HG03342 (cell line): ENCODE measurements around the gene SPRED3.
"Not testable (repeated sequence)": the region's sequence is repeated elsewhere in the genome, so short reads cannot be mapped to it uniquely, and the experiment has no call there.

ENCODE experiments used
- ATAC-seq: cut with Tn5 transposase; IDR thresholded peaks from one replicate; pipeline ENCODE4 v1.9.1; 2021; ENCODE audit warnings: mild to moderate bottlenecking, moderate library complexity; ENCODE audit not compliant: unreplicated experiment

SPRED3 gene

DNA sequence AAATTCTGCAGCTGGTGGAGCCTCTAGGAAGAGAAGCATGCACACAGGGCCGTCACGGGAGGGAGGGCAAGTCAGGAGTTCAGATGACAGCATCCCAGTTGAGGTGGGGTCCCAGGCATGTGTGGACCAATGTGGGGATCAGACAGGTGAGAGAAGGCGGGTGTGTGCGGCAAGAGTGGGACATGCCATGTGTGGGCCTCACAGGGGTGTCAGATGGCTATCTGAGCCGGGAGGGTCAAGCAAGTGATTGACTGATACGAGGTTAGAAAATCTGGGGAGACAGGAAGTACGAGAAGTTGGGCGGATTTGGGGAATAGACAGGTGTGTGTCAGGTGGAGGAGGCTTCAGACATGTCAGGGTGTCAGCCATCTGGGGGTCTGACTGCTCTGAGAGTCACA lies 28.6 kb downstream of the SPRED3 start:
- no peak for ATAC-seq

DNA sequence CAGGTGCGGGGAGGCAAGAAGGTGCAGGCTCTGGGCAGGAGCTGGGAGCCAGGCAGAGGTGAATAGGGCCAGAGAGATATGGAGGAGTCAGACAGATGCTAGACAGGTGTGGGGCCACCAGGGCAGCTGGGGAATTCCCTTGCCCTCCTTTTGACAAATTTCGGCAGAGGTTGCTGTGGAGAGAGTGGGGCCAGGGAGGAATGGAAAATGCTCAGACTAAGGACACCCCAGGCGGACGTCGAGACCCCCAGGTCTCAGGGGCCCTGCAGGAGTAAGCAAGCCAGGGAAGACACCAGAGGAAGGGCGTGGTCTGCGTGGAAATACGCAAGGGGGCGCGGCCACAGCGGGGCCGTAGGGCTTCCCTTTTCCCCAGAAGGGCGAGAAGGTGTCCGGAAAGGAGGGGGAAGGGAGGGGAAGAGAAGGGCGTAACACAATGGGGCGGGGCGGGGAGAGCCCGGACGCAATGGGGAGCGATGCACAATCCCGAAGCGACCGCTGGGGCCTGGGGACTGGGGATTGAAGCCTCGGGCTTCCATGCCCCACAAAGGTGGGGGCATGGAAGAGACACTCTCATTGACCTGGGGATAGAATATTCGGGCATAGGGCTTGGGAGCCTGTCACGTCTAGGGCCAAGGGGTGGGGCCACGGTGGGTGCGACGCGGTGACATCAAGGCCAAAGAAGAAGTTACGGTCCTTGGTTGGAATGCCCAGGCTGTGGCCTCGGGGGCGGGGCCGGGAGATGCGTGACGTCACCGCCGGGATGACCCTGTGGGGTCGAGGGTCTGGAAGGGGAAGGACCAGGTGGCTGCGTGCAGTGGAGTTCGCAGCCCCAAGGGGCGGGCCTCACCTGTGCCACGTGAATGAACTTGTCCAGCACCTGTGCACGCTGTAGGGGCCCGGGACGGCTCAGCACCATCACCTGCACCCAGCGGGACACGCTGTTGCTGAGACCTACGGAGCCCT lies 29.3 kb downstream of the SPRED3 start:
- ATAC-seq: no peak

DNA sequence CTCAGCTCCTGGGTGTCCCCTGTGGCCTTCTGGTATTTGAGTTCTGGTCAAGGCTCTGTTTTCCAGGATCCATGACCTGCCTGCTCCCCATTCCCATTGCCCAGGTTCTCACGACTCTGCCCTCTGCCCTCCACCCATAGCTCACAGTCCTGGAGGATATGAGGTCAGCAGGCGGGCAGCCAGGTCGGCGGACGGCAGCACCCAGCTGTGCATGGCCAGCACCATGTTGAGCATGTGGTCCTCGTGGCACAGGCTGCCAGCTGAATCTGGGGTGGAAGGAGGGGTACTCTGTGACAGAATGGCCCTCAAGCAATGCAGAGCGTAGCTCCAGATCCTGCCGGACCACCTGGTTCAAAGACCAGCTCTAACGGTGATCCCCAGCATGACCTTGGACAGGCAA lies 32.4 kb downstream of the SPRED3 start:
- no peak for ATAC-seq

DNA sequence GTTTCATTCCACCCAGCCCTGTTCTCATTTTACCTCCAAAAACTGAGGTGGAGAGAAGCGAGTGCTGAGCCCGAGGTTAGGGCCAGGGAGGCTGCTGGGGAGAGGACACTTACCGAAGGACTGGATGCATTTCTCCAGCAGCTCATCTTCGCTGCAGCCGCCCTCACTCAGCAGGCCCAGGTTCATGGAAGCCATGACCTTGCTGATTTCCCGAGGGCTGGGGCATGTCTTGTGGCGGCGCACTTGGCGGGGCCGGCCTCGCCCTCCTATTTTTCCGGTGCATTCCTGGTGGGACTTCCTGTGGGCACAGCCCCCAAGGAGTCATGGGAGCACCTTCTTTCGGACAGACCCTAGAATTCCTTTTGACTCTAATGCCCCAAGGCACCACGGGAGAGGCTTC lies 33.4 kb downstream of the SPRED3 start:
- no peak for ATAC-seq

DNA sequence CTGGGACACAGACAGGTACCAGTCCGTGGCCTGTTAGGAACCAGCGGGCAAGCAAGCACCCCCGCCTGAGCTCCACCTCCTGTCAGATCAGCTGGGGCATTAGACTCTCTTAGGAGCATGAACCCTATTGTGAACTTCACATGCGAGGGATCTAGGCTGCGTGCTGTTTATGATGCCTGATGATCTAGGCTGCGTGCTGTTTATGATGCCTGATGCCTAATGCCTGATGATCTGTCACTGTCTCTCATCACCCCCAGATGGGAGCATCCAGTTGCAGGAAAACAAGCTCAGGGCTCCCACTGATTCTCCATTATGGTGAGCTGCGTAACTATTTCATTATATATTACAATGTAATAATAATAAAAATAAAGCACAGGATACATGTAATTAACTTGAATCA lies 33.9 kb downstream of the SPRED3 start:
- no peak for ATAC-seq

DNA sequence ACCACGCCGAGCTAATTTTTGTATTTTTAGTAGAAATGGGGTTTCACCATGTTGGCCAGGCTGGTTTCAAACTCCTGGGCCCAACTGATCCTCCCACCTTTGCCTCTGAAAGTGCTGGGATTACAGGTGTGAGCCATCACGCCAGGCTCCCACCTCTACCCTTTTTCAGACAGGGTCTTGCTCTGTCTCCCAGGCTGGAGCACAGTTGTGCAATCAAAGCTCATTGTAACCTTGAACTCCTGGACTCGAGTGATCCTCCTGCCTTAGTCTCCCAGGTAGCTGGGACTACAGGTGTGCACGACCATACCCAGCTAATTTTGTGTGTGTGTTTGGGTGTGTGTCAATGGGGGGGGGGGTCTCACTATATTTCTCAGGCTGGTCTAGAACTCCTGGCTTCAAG lies 35.8 kb downstream of the SPRED3 start:
- no peak for ATAC-seq

DNA sequence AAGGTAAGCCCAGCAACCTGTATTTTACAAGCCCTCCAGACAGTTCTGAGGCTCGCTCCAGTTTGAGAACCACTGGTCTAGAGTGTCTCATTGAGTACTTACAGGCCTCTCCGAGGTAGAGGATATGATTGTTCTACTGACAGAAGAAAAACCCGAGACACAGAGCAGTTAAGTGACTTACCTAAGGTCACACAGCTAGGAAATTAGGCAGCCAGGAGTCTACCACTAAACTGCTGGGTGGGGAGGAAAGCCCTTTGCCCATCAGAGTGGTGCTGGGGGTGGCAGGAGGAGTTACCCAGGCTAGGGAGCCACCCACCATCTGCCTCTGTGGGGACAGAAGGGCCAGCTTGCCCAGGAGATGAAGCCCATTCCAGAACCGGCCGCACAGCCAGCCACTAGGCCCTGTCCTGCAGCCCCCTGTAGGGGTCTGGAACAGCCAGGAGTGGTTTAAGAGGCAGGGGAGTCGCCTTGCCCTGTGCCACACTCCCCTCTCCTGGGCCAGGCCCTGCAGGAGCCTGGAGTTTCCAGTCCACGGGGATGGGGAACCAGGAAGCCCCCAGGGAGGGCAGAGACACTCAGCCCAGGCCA lies 36.8 kb downstream of the SPRED3 start:
- no peak for ATAC-seq

DNA sequence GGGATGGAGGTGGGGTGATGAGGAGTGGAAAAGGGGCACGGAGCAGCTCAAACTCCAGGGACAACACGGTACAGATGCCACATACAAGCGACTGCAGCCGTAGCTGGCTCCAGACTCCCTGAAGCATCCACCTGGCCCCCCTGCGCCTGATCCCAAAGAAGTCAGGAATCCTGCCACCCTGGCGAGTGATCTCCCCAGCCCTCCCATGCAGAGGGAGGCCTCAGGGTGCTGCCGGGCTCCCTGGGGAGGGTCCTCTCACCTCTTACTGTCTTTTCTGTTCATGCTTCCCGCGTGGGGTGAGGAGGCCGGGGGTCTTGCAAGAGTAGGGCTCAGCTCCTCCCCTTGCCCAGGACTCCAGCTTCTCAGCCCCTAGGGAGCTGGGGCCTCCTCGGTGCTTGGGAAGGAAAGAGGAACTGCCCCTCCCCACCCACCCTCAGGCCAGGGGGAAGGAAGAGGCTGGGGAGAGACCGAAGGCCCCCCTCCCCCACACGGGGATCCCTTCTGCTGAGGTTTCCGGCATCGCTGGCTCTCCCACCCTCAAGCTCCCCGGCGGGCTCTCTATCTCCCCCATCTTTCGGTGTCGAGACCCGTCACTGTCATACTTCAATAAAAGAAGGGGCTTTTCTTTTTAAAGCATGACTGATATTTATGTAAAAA lies 37.4 kb downstream of the SPRED3 start, which contains the start of gene RASGRP4:
RASGRP4 (minus strand) TSS at position 410 of the 657 bp plus-strand sequence; CDS start at position 282, 128 bp downstream.
- no peak for ATAC-seq

DNA sequence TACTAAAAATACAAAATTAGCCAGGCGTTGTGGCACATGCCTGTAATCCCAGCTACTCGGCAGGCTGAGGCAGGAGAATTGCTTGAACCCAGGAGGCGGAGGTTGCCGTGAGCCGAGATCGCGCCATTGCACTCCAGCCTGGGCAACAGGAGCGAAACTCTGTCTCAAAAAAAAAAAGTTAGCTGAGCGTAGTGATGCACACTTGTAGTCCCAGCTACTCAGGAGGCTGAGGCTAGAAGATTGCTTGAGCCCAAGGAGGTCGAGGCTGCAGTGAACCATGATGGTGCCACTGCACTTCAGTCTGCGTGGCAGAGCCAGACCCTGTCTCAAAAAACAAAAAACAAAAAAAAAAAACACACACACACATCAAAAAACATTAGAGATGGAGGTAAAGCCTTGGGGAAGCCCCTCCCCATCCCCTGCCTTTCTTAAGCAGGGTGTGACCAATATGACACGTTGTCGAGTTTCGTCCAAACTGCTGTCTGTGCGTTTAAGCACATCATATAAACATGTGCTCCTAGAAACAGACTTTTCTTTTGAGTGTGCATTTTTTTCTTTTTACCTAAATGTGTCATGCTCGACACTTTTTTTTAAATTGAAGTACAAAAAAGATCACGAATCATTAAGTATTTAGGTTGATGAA lies 38.7 kb downstream of the SPRED3 start:
- not testable (repeated sequence) for ATAC-seq

DNA sequence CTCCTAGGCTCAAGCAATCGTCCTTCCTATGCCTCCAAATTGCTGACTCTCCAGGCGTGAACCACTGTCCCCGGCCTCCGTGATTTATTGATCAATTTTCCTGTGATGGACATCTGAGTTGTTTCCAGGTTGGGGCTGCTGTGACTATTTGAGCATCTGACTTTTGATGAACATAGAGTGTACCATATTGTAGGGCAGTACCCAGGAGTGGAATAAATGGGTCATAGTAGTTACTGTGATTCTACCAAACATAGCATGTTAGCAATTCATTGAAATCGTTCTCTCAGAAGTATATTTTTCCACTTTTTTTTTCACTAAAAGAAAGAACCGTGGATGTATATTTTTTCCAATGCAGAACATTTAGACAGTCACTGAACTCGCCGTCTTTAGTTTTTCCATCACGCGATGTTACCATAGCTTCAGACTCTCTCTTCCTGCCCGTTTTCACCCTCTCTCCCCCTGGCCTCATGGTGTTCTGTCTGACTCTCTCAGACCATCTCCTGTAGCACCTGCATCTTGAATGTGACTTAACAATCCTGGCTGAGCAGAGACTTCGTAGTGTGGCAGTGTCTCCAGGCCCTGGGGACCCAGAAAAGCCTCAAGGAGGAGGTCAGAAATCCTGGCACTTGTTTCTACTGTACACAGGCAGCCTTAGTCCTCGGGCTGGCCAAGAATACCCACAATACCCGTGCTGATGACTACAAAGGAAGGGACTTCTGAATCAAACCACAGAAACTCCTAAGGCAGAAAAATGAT lies 40.7 kb downstream of the SPRED3 start:
- no peak for ATAC-seq

DNA sequence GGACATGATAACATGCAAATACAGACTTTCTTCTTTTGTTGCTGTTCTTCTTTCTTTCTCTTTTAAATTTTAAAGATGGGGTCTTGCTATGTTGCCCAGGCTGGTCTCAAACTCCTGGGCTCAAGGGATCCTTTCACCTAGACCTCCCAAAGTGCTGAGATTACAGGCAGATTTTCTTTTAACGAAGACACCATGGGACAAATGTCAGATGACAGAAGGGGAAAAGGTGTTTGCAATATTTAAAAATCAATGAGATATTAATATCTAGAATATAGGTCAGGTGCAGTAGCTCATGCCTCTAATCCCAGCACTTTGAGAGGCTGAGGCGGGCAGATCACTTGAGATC lies 41.3 kb downstream of the SPRED3 start:
- ATAC-seq: no peak

DNA sequence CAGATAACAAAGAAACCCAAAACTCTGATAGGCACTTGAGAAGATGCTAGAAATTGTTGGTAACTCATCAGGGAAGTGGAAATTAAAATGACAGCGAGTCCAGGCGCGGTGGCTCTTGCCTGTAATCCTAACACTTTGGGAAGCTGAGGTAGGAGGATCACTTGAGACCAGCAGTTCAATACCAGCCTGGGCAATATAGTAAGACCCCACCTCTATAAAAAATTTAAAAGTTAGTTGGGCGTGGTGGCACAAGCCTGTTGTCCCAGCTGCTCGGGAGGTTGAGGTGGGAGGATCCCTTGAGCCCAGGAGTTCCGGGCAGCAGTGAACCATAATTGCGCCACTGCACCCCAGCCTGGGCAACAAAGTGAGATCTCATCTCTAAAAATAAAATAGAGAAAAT lies 42.4 kb downstream of the SPRED3 start:
- ATAC-seq: no peak

DNA sequence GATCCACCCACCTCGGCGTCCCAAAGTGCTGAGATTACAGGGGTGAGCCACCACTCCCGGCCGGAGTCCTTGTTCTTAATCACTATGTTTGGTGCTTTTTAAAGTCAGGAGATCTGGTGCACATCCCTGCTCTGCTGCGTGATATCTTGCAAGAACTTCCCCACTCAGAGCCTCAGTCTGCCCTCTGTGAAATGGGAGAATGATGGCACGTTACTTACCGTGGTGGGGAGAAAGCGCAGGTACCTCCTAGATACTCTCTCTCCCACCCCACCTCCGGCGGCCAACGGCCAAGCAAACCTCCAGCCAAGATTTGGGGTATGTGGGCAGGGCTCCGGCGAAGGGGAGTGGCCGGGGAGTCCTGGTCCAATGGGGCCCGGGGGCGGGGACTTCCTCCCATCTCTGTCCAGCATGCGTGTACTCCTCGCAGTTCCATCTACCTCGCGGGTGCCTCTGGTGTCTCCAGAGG lies 44.8 kb downstream of the SPRED3 start, which contains the start of gene RYR1:
RYR1 (plus strand) TSS at position 424 of the 466 bp plus-strand sequence. CDS start 139 bp downstream, outside the sequence.
- ATAC-seq: no peak

DNA sequence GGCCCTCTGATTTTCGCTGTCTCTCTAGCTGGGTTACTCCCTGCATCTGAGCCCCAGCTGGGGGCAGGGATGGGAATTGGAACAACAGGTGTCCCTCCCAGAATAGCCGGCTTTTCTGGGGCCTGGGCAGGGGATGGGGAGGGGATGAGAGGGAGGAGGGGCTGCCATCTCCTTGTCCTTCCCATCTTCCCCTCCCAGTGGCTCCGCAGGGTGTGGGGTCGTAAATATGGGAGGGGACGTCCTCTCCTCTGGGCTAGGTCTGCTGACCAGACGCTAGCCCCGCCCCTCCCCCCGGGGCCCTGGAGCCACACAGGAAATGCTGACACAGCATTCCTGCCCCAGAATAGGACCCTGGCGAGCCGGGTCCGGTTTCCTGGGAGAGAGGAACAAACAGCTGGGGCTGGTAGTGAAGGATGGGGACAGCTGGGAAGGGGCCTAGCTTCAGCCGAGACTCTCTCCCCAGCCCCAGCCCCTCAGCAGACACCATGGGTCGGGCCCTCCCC lies 46.1 kb downstream of the SPRED3 start:
- ATAC-seq: no peak

DNA sequence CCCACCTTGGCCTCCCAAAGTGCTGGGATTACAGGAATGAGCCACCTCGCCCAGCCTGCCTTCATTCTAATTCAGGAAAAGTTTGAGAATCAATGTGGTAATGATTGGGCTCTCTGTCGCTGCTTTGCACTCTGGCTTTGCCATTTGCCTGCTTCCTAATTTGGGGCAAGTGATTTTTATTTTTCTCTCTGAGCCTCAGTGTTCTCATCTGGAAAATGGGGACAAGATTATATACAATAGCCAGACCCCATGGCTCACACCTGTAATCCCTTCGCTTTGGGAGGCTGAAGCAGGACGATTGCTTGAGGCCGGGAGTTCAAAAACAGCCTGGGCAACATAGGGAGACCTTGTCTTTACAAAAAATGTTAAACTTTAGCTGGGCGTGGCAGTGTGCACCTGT lies 48.8 kb downstream of the SPRED3 start:
- ATAC-seq: no peak

DNA sequence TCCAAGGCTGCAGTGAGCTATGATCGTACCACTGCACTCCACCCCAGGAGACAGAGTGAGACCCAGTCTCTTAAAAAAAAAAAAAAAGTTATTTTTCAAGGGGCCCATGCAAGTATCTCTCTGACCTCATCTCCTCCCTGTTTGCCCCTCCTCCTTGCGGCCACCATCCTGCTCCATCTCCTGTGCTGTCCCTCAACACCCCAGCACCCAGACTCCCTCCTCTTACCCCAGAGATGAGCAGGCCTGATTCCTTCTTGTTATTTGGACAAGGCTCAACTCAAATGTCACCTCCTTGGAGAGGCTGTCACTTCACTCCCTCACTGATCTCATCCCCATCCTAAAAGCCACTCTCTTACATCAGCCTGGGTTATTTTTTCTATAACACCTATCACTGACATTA lies 49.4 kb downstream of the SPRED3 start:
- no peak for ATAC-seq

DNA sequence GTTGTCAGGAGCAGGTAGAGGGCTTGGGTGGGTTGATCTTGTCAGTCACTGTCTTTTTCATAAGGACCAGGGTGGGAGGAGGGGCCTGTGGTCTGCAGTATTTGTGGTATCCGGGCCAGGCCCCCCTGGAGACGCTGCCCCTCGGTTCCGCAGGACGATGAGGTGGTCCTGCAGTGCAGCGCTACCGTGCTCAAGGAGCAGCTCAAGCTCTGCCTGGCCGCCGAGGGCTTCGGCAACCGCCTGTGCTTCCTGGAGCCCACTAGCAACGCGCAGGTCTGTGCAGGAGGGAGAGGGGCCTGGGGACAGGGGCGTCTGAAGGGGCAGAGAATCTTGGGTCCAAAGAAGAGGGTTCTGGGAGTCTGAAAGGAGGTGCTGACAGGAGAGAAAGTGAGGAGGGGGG lies 52.1 kb downstream of the SPRED3 start:
- no peak for ATAC-seq

DNA sequence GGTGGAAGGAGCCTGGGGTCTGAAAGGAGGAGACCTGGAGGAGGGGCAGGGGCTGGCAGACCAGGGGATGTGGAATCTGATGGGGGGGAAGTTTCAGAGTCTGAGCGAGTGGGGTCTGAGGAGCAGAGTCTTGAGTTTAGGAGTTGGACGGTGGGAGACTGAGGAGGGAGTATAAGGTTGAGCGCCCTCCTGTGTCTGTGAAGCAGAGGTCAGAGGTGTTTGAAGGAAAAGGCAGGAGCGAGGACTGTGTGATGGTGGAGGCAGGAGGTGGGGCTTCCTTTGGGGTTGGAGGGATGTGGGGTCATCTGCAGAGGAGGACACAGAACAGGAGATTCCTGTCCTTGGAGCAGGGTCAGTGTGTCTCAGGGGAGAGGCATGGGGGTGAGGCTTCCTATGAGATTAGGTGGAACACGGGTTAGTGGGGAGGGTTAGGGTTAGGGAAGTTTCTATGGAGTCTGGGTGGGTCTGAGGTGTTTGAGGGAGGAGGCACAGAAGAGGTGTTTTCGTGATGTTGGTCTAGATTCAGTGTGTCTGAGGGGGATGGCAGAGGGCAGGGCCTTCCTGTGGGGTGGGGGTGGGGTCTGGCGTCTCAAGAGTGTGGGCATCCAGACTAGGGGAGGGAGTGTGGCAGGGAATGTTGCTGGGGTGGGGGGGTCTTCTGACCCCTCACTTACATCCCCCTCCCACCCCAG lies 53.3 kb downstream of the SPRED3 start:
- no peak for ATAC-seq

DNA sequence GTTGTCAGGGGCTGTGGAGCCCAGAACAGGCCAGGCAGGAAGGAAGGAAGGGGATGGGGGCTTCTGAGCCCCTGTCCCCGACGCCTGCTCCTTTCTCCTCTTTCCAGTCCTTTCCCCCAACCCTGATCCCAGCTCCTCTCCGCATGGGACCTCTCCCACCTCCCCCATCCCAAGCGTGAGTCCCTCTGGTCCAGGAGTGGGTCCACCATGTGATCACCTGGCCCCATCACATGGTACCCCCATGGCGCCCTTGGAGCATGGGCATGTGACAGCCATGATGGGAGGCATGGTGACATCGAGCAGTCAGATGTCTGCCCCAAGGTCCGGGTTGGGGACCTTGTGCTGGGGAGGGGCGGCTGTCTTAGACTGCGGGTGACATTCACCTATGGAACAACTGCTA lies 54.2 kb downstream of the SPRED3 start:
- ATAC-seq: no peak
